KMS-11 (cell line): Measurements from ENCODE around the gene AGAP2.
"Not testable (repeated sequence)": the region's sequence is repeated elsewhere in the genome, so short reads cannot be mapped to it uniquely, and the experiment has no call there.

ENCODE experiments used
- H2AFZ ChIP-seq: fragments of 200-600 bp; sonication (generic); 2 replicates; pipeline ENCODE4 v1.6.1; 2016; ENCODE audit warnings: antibody characterized with exemption, mixed run types, low read depth
- H3K27ac ChIP-seq: fragments of 200-600 bp; sonication (generic); 2 replicates; pipeline ENCODE4 v1.6.1; 2016; ENCODE audit warnings: mild to moderate bottlenecking, mixed run types
- H3K27me3 ChIP-seq: fragments of 200-600 bp; sonication (generic); 2 replicates; pipeline ENCODE4 v1.6.1; 2017; ENCODE audit warnings: mild to moderate bottlenecking, low read depth, mixed run types, moderate library complexity; ENCODE audit not compliant: insufficient read depth
- H3K36me3 ChIP-seq: fragments of 200-600 bp; sonication (generic); 2 replicates; pipeline ENCODE4 v1.6.1; 2017; ENCODE audit warnings: mild to moderate bottlenecking, mixed run types; ENCODE audit not compliant: insufficient read depth
- H3K4me1 ChIP-seq: fragments of 200-600 bp; sonication (generic); 2 replicates; pipeline ENCODE4 v1.6.1; 2016; ENCODE audit warnings: mild to moderate bottlenecking, low read depth, mixed run types; ENCODE audit not compliant: poor library complexity, severe bottlenecking
- H3K4me2 ChIP-seq: fragments of 200-600 bp; sonication (generic); 2 replicates; pipeline ENCODE4 v1.7.0; 2016; ENCODE audit warnings: mild to moderate bottlenecking, mixed run types
- H3K4me3 ChIP-seq: fragments of 200-600 bp; sonication (generic); IDR thresholded peaks from 2 replicates; pipeline ENCODE4 v1.6.1; 2017; ENCODE audit warnings: low read depth, low read length, mixed read lengths; ENCODE audit not compliant: insufficient read depth
- H3K79me2 ChIP-seq: fragments of 200-600 bp; sonication (generic); 2 replicates; pipeline ENCODE4 v1.6.1; 2016; ENCODE audit warnings: low read depth, mixed run types; ENCODE audit not compliant: insufficient read depth
- H3K9ac ChIP-seq: fragments of 200-600 bp; sonication (generic); 2 replicates; pipeline ENCODE4 v1.6.1; 2016; ENCODE audit warnings: mild to moderate bottlenecking, mixed run types
- H4K20me1 ChIP-seq: fragments of 200-600 bp; sonication (generic); 2 replicates; pipeline ENCODE4 v1.6.1; 2016; ENCODE audit warnings: mild to moderate bottlenecking, mixed run types; ENCODE audit not compliant: insufficient read depth
- CTCF ChIP-seq: fragments of 200-600 bp; sonication (generic); conservative IDR thresholded peaks from 2 replicates; pipeline ENCODE4 v1.6.1; 2017; ENCODE audit warnings: low read depth, mild to moderate bottlenecking, antibody characterized with exemption, low read length, moderate library complexity, mixed read lengths

The AGAP2 gene

GRCh38 chr12:57687862-57688261 is 50.7 kb downstream of the AGAP2 start:
- Histone ChIP-seq H3K79me2 (no peaks in the 10 kb centered on the region), H3K9ac (no peak overlapping the region), H3K27ac (no peak overlapping the region), H3K36me3 (no peaks in the 10 kb centered on the region), H3K4me3 (no peak overlapping the region), H4K20me1 (no peaks in the 10 kb centered on the region), H2AFZ (no peak overlapping the region), H3K4me2 (no peak overlapping the region), H3K27me3 (no peaks in the 10 kb centered on the region), H3K4me1 (no peaks in the 10 kb centered on the region)
- no peak for TF ChIP-seq CTCF

- no peak overlapping the region for H3K4me3 ChIP-seq
- H2AFZ ChIP-seq = no peak overlapping the region
- H3K4me2 ChIP-seq = no peak overlapping the region
- no peaks in the 10 kb centered on the region for H4K20me1 ChIP-seq
- H3K27ac ChIP-seq = no peak overlapping the region
- H3K27me3 ChIP-seq = no peaks in the 10 kb centered on the region
- no peaks in the 10 kb centered on the region for H3K36me3 ChIP-seq
- no peaks in the 10 kb centered on the region for H3K79me2 ChIP-seq
- H3K9ac ChIP-seq = no peak overlapping the region
- TF ChIP-seq CTCF = no peak
- H3K4me1 ChIP-seq = no peaks in the 10 kb centered on the region
These were observed 58.8 kb downstream of the AGAP2 start for GRCh38 chr12:57679697-57680096.

GRCh38 chr12:57677947-57678346 is 60.6 kb downstream of the AGAP2 start:
- H3K27me3 ChIP-seq = not testable (repeated sequence)

GRCh38 chr12:57674691-57675090 is 63.9 kb downstream of the AGAP2 start:
- no peak overlapping the region for H3K4me2 ChIP-seq
- no peaks in the 10 kb centered on the region for H3K27me3 ChIP-seq
- no peaks in the 10 kb centered on the region for H4K20me1 ChIP-seq
- no peak for TF ChIP-seq CTCF
- H3K36me3 ChIP-seq = no peaks in the 10 kb centered on the region
- no peaks in the 10 kb centered on the region for H3K79me2 ChIP-seq
- no peak overlapping the region for H2AFZ ChIP-seq
- H3K4me3 ChIP-seq = no peak overlapping the region
- H3K9ac ChIP-seq = no peak overlapping the region
- H3K27ac ChIP-seq = no peak overlapping the region
- H3K4me1 ChIP-seq = no peaks in the 10 kb centered on the region

More at GRCh38 chr12:57677947-57678346, 60.6 kb downstream of the AGAP2 start:
- not testable (repeated sequence) for H3K36me3 ChIP-seq, H2AFZ ChIP-seq, H3K4me1 ChIP-seq, H3K79me2 ChIP-seq, H3K27ac ChIP-seq, H3K4me2 ChIP-seq, H3K9ac ChIP-seq, H3K4me3 ChIP-seq, H4K20me1 ChIP-seq
